NCI-H1092 treated with DMSO at 0.1 percent for 48 hours (cell line): ENCODE results near the gene RAD54L2.
A peak's percentile ranks its signal among the peaks of the same experiment; 100 is the strongest.
"Not testable (repeated sequence)": the region's sequence is repeated elsewhere in the genome, so short reads cannot be mapped to it uniquely, and the experiment has no call there.

Experiments used
- DNase-seq: peaks from one replicate; lab custom pipeline; 2025; lab: John Stamatoyannopoulos, UW

RAD54L2 gene

GRCh38 chr3:51544011-51544775 lies 5.7 kb downstream of the RAD54L2 start:
- DNase-seq, result no peak

GRCh38 chr3:51547274-51547673 lies 8.8 kb downstream of the RAD54L2 start:
- no peak for DNase-seq

DNA sequence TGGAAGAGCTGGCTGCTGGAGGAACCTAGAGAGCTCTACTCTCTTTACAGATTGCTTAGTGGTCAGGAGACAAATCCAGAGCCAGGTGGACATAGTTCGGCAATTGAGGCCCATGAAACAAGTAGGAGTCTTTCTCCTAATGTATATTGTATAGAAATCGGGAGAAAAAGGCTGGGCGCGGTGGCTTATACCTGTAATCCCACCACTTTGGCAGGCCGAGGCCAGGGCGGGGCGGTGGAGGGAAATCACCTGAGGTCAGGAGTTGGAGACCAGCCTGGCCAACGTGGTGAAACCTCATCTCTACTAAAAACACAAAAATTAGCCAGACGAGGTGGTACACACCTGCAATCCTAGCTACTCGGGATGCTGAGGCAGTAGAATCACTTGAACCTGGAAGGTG lies 10.8 kb downstream of the RAD54L2 start:
- DNase-seq, result no peak

GRCh38 chr3:51550080-51550819 lies 11.7 kb downstream of the RAD54L2 start:
- no peak for DNase-seq

DNA sequence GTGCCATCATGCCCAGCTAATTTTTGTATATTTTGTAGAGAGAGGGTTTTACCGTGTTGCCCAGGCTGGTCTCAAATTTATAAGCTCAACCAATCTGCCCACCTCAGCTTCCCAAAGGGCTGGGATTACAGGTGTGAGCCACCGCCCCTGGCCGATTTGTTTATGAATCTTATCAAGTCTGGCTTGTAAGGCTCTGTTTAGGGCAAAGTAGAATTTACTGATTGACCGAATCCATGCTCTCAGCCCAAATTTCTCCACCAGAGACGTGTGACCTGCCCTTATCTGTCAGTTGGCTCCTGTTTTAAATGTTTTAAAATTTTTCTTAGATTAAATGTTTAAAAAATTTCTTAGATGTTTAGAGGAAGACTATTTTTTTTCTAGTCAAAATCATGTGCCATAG lies 19.5 kb downstream of the RAD54L2 start:
- no peak for DNase-seq

DNA sequence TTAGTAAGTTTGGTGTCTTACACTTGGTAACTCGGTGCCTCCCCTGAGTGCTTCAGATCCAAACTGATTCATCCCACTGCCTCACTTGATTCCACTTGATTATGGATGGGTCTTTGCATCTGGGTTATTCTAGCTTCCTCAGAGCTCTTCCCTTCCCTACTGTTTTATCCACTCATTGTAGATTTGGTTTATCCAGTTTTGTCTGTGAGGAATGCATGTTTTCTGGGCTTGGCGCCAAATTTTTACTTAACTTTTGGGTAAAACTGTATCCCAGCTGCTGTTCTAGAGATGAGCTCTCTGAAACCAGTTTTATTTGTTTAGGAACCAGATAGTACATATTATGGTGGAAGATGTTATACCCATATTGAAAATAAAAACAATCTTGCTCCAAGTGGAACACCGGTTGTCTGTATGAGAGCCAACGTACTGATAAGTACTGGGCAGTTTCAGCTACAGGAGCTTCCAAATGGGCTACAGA lies 20.9 kb downstream of the RAD54L2 start:
- peak; percentile 33 for DNase-seq

GRCh38 chr3:51559961-51560360 lies 21.4 kb downstream of the RAD54L2 start:
- no peak for DNase-seq

GRCh38 chr3:51562403-51562802 lies 23.9 kb downstream of the RAD54L2 start:
- DNase-seq, result not testable (repeated sequence)

DNA sequence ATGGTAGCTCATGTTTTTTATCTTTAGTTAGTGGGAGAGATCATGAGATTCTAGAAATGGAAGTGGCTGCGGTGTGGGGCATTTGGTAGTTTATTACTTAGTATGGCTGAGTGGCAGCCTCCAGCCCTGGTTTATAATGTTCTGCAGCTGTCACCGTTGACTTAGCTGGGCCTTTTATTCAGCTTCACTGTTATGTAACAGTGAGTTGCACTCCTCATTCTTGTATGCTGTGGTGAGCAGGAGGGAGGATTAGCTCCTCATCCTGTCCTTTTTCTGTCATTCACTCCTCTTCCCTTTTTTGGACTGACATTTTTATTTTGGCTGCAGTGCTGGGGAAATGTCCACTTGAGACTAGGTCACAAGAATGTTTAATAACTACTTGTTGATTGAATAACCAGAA lies 29.5 kb downstream of the RAD54L2 start:
- DNase-seq, result no peak

GRCh38 chr3:51568996-51569395 lies 30.5 kb downstream of the RAD54L2 start:
- no peak for DNase-seq

DNA sequence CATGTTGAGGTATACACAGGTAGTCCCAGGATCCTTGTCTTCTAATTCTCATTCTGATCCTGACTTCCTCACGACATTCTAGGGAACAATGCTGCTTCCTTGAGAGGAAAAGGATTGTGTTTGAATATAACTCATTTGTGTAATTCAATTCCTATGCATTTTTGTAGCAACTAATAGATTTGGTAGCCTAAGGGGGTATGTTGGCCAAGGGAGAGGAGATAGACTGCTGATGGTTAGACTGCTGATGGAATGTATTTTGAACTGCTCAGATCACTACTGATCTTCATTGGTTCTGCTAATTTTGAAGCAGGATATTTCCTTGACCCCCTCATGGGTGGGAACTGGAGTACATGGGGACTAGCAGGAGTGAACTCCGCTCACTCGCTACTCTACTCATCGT lies 39.7 kb downstream of the RAD54L2 start:
- no peak for DNase-seq

GRCh38 chr3:51580418-51580817 lies 41.9 kb downstream of the RAD54L2 start:
- no peak for DNase-seq

DNA sequence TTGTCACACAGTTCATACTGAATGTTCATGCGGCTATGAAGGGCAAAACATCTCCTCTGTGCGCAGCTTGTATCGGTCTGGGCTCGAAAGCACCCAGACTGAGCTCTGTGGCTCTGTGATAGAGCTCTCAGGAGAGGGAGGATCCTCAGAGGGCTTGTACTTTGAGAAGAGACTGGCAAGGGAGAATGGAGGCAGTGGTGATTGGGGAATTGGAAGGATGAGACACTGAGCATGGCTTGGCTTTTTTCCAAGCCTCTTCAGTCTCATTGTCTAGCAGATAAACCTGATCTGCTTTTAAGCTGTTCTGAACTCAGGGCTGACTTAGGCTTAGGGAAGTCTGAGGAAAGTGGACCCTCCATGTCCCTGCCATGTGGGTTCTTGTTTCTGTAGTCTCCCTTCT lies 43.0 kb downstream of the RAD54L2 start:
- no peak for DNase-seq

- DNase-seq, result no peak
Measured at GRCh38 chr3:51585197-51585596, 46.7 kb downstream of the RAD54L2 start.

- DNase-seq, result no peak
Measured at GRCh38 chr3:51585871-51586270, 47.4 kb downstream of the RAD54L2 start.
